Inferior parietal cortex (tissue), 1 donor: ENCODE data around the gene RDH14.

Experiments used
- DNase-seq: peaks from one replicate; pipeline ENCODE4 v3.0.0-alpha.2; 2016; ENCODE audit errors: extremely low spot score

Gene RDH14

GRCh38 chr2:18566145-18566769 lies 5.8 kb upstream of the RDH14 start:
- no peak for DNase-seq

- DNase-seq, result no peak
Measured at GRCh38 chr2:18560797-18561085, 288 bp upstream of the RDH14 start.

- DNase-seq, result peak; percentile 22
Measured at GRCh38 chr2:18559531-18560030, 872 bp downstream of the RDH14 start.

- DNase-seq, result no peak
Measured at GRCh38 chr2:18558458-18558857, 2.0 kb downstream of the RDH14 start.

- DNase-seq, result no peak
Measured at GRCh38 chr2:18557121-18557520, 3.3 kb downstream of the RDH14 start.

- no peak for DNase-seq
Measured at GRCh38 chr2:18552351-18553077, 7.9 kb downstream of the RDH14 start.

GRCh38 chr2:18551623-18552022 lies 8.8 kb downstream of the RDH14 start:
- DNase-seq, result no peak

- DNase-seq, result no peak
Measured at GRCh38 chr2:18551169-18551568, 9.3 kb downstream of the RDH14 start.

GRCh38 chr2:18550433-18550832 lies 10.0 kb downstream of the RDH14 start:
- DNase-seq, result no peak

GRCh38 chr2:18549083-18549482 lies 11.4 kb downstream of the RDH14 start:
- DNase-seq, result no peak

GRCh38 chr2:18548621-18549020 lies 11.8 kb downstream of the RDH14 start:
- no peak for DNase-seq

- no peak for DNase-seq
Measured at GRCh38 chr2:18546567-18546966, 13.9 kb downstream of the RDH14 start.

- DNase-seq, result no peak
Measured at GRCh38 chr2:18545384-18545783, 15.1 kb downstream of the RDH14 start.

GRCh38 chr2:18544171-18544570 lies 16.3 kb downstream of the RDH14 start:
- no peak for DNase-seq

- DNase-seq, result no peak
Measured at GRCh38 chr2:18540872-18541271, 19.6 kb downstream of the RDH14 start.

GRCh38 chr2:18536697-18537096 lies 23.8 kb downstream of the RDH14 start:
- DNase-seq, result no peak

GRCh38 chr2:18536100-18536499 lies 24.4 kb downstream of the RDH14 start:
- no peak for DNase-seq

- no peak for DNase-seq
Measured at GRCh38 chr2:18531194-18531593, 29.3 kb downstream of the RDH14 start.

GRCh38 chr2:18527822-18528221 lies 32.6 kb downstream of the RDH14 start:
- no peak for DNase-seq

GRCh38 chr2:18527326-18527725 lies 33.1 kb downstream of the RDH14 start:
- DNase-seq, result no peak

GRCh38 chr2:18526429-18526828 lies 34.0 kb downstream of the RDH14 start:
- no peak for DNase-seq

GRCh38 chr2:18525852-18526251 lies 34.6 kb downstream of the RDH14 start:
- DNase-seq, result no peak

GRCh38 chr2:18525236-18525635 lies 35.2 kb downstream of the RDH14 start:
- DNase-seq, result no peak
